ENCODE results near the gene CRIP3.
"Not testable (repeated sequence)": the region's sequence is repeated elsewhere in the genome, so short reads cannot be mapped to it uniquely, and the experiment has no call there.

- not testable (repeated sequence) for TF ChIP-seq CTCF (IDR thresholded peaks at IDR 0.05); POLR2A (IDR thresholded peaks at IDR 0.05; ENCODE audit: low read depth)
These were observed 37.6 kb upstream of the CRIP3 start for GRCh38 chr6:43346243-43346642.

All from esophagus muscularis mucosa (tissue), 3 donors.